WERI-Rb-1 (cell line): ENCODE data around the gene SEMA7A.

Source experiments
- DNase-seq: peaks from one replicate; pipeline ENCODE4 v3.0.0-alpha.2; 2020
- H3K27ac ChIP-seq: fragments of 250-450 bp; sonication (Bioruptor Pico); 2 replicates; pipeline ENCODE4 v1.5.1; 2020; ENCODE audit warnings: mild to moderate bottlenecking, moderate library complexity
- H3K27me3 ChIP-seq: fragments of 250-450 bp; sonication (Bioruptor Pico); 2 replicates; pipeline ENCODE4 v1.5.1; 2021; ENCODE audit warnings: mild to moderate bottlenecking, low read depth, moderate library complexity; ENCODE audit not compliant: insufficient read depth, severe bottlenecking
- H3K36me3 ChIP-seq: fragments of 250-450 bp; sonication (Bioruptor Pico); 2 replicates; pipeline ENCODE4 v1.5.1; 2020; ENCODE audit warnings: mild to moderate bottlenecking, moderate library complexity
- H3K4me3 ChIP-seq: 2 replicates; pipeline ENCODE4 v1.5.1; 2011; ENCODE audit warnings: low read depth, mild to moderate bottlenecking, control low read depth, low read length
- H3K9me3 ChIP-seq: fragments of 250-450 bp; sonication (Bioruptor Pico); 2 replicates; pipeline ENCODE4 v1.5.1; 2021; ENCODE audit warnings: mild to moderate bottlenecking, moderate library complexity; ENCODE audit not compliant: severe bottlenecking
- TF ChIP-seq, protein P1 (sequence below): IDR thresholded peaks from 2 replicates; pipeline ENCODE4 v1.5.1; 2011; ENCODE audit warnings: low read depth, mild to moderate bottlenecking, control low read depth, inconsistent platforms, low read length

SEMA7A gene

DNA sequence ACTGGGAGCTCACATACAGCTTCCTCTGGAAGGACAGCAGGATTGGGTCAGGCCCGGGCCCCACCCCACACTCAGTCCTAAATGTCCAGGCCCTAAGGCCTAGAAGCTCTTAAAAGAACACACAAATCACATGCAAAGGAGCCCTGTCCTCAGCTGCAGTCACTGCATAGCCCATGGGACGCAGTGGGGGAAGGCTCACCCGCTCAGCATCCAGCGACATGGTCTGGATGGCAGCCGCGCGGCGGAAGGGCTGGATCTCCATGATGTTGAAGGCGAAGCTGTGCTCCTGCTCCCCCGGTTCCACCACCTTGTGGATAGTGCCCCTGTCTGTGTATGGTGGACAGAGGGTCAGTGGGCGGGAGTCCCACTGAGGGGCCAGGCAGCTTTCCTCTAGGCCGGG lies 22.1 kb downstream of the SEMA7A start:
- no peaks in the 10 kb centered on the region for H3K9me3 ChIP-seq
- TF ChIP-seq, protein P1, sequence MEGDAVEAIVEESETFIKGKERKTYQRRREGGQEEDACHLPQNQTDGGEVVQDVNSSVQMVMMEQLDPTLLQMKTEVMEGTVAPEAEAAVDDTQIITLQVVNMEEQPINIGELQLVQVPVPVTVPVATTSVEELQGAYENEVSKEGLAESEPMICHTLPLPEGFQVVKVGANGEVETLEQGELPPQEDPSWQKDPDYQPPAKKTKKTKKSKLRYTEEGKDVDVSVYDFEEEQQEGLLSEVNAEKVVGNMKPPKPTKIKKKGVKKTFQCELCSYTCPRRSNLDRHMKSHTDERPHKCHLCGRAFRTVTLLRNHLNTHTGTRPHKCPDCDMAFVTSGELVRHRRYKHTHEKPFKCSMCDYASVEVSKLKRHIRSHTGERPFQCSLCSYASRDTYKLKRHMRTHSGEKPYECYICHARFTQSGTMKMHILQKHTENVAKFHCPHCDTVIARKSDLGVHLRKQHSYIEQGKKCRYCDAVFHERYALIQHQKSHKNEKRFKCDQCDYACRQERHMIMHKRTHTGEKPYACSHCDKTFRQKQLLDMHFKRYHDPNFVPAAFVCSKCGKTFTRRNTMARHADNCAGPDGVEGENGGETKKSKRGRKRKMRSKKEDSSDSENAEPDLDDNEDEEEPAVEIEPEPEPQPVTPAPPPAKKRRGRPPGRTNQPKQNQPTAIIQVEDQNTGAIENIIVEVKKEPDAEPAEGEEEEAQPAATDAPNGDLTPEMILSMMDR, result no peak
- peaks cover 39% of the 10 kb centered on the region for H3K36me3 ChIP-seq
- no peak overlapping the region for H3K27ac ChIP-seq
- no peak overlapping the region for H3K4me3 ChIP-seq
- no peak for DNase-seq
- H3K27me3 ChIP-seq, result no peaks in the 10 kb centered on the region

DNA sequence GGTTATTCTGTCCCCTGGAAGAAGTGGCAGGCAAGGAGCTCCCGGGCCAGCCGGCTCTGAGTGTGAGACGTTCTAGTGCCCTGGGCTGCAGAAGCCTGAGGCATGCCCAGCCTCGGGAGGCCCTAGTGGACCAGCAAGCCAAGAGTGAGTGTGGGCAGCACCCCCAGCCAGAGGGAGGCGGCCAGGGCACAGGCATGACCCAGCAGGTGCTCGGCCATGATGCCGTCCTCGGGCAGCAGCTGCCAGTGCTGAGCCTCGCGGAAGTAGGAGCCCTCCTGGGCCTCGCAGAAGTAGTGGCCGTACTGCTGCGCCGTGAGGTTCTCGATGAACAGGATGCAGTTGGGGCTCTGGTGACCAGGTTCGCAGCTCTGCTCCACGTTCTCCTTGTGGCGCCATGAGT lies 23.3 kb downstream of the SEMA7A start:
- Histone ChIP-seq H3K27ac (no peak overlapping the region), H3K9me3 (no peaks in the 10 kb centered on the region), H3K27me3 (no peaks in the 10 kb centered on the region), H3K4me3 (no peak overlapping the region), H3K36me3 (peaks cover 28% of the 10 kb centered on the region)
- DNase-seq, result no peak
- TF ChIP-seq, protein P1, result no peak

DNA sequence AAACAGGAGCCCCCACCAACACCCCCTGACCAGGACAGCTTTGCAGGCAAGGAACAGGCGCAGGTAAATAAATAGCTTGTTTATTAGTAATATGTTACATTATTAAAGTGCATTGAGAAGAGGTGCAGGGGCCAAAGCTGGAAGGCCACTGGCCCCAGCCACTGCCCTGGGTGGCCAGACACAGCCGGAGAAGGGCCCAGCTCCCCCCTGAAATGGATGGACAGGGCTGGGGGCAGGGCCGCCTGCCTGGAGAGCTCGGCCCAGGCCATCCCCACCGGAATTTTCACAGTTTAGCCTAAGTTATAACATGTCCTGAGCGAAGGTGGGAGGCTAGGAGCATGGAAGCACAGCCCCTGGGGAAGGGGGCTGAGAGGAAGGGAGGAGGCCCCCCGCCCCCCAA lies 24.5 kb downstream of the SEMA7A start:
- no peak for DNase-seq
- Histone ChIP-seq H3K27ac (no peak overlapping the region), H3K4me3 (no peak overlapping the region), H3K9me3 (no peaks in the 10 kb centered on the region), H3K27me3 (no peaks in the 10 kb centered on the region), H3K36me3 (peaks cover 19% of the 10 kb centered on the region)
- TF ChIP-seq, protein P1, result no peak

DNA sequence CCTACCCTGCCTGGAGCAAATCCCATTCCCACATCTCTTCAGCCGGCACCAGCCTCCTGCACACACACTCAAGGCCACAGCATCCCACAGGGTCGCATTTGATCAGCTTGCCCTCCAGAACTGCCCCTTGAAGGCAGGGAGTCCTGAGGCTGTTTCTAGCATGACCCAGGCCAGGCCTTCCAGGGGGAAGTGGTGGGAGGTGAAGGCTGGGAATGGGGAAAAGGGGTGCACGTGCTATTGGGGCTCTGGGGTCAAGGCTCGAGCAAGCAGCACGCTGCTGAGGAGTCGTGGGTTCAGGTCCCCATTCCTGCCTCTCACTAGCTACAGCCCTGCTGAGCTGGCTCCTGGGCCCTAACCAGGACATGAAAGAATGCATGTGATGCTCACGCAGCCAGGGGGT lies 24.9 kb downstream of the SEMA7A start:
- Histone ChIP-seq H3K27ac (no peak overlapping the region), H3K36me3 (peaks cover 15% of the 10 kb centered on the region), H3K4me3 (no peak overlapping the region), H3K9me3 (no peaks in the 10 kb centered on the region), H3K27me3 (no peaks in the 10 kb centered on the region)
- DNase-seq, result no peak
- TF ChIP-seq, protein P1, result no peak

DNA sequence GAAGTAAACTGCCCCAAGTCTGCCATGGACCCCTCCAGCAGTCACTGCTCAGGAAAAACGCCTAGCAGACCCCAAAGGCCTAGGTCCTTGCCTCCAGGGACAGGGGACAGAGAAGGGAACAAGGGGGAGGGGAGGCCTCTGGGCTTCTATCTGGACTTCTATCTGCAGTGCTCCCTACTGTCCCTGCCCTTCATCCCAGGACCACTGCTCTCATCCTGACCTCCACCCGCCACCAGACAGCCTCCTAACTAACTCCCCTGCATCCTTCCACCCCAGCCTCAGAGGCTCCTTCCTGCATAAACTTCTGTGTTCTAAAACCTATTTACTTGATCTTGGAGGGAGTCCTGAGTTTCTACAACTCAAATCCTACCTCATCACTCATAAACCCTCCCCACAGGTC lies 25.4 kb downstream of the SEMA7A start:
- Histone ChIP-seq H3K36me3 (peaks cover 10% of the 10 kb centered on the region), H3K27me3 (no peaks in the 10 kb centered on the region), H3K4me3 (no peak overlapping the region), H3K9me3 (no peaks in the 10 kb centered on the region), H3K27ac (no peak overlapping the region)
- TF ChIP-seq, protein P1, result no peak
- DNase-seq, result no peak

DNA sequence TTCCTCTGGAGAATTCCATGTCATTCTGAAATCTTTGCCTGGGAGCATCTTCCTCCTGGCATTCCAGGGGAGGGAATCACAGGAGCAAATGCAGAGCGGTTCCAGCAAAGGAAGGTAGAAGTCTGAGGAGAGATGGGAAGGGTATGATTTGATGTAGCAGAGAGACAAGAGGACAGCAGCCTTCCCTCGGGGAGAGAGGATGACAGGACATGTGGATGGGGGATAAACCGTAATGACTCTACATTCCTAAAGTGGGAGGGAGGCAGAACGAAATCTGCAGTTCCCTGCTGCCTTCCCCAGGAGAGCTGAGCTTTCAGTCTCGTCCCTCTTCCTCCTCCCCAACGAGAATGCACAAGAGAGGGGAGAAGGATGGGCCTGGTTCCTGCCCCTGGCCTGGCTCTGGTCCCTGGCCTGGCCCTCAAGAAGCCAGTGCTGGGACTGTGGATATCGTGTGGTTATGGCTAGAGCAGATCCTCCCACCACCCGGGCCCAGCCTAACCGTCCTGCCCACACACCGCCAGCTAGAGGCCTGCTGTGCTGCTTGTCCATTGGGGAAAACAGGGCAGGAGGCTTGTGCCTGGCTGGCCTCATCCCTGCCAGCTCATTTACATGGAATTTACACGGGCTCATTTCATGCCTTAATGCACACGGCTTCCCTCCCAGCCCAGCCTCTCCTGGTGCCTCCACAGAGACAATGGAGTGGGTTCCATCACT lies 26.6 kb downstream of the SEMA7A start:
- TF ChIP-seq, protein P1, result no peak
- H3K36me3 ChIP-seq, result peaks cover 10% of the 10 kb centered on the region
- H3K4me3 ChIP-seq, result no peak overlapping the region
- H3K9me3 ChIP-seq, result no peaks in the 10 kb centered on the region
- H3K27ac ChIP-seq, result no peak overlapping the region
- H3K27me3 ChIP-seq, result no peaks in the 10 kb centered on the region
- no peak for DNase-seq
